ENCODE data around the gene LINS1. TPM values are rescaled to one million over a fixed set of nuclear protein-coding genes. Genes with fewer than 3 reads are reported as not detected.

The LINS1 gene
- total and polyA plus RNA-seq, 12 donors, result 4.7 to 12.2 (median 6.9) TPM

DNA sequence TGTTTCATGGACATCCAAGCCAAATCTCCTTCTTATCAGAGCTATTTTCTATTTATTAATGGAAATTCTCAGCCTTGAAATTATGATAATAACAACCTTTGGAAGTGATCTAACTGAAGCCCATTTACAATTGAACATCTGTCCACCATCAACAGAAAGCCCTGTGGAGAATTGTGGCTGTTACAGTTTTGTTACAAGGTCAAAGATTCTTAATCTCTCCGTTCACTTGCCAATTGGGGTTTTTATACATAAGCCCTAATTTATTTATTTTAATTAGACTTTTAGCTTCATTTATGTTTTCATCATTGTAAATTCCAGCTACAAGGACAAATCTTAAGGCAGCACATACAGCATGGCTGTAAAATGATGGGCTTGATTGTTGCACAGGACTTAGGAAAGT is 76.5 kb downstream of the LINS1 start:
- Histone ChIP-seq H3K9me3 (peaks cover 0 to 10% (median 0%) of the 10 kb centered on the region in 11 donors), H3K27me3 (peaks cover 0 to 4% (median 0%) of the 10 kb centered on the region in 7 donors), H3K4me3 (no peak overlapping the region), H3K36me3 (no peaks in the 10 kb centered on the region), H3K4me1 (peaks cover 0 to 11% (median 5%) of the 10 kb centered on the region in 9 donors), H3K27ac (no peak overlapping the region)
- ATAC-seq, result no peak
- DNase-seq, result no peak
- intact Hi-C loops (cut with DNase I), result no loop called here
- WGBS, 2 donors, result 71 to 76% methylated on average over 1 of the region's 1 CpG
- TF ChIP-seq, protein P1, sequence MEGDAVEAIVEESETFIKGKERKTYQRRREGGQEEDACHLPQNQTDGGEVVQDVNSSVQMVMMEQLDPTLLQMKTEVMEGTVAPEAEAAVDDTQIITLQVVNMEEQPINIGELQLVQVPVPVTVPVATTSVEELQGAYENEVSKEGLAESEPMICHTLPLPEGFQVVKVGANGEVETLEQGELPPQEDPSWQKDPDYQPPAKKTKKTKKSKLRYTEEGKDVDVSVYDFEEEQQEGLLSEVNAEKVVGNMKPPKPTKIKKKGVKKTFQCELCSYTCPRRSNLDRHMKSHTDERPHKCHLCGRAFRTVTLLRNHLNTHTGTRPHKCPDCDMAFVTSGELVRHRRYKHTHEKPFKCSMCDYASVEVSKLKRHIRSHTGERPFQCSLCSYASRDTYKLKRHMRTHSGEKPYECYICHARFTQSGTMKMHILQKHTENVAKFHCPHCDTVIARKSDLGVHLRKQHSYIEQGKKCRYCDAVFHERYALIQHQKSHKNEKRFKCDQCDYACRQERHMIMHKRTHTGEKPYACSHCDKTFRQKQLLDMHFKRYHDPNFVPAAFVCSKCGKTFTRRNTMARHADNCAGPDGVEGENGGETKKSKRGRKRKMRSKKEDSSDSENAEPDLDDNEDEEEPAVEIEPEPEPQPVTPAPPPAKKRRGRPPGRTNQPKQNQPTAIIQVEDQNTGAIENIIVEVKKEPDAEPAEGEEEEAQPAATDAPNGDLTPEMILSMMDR (IDR thresholded peaks at IDR 0.05), result no peak

DNA sequence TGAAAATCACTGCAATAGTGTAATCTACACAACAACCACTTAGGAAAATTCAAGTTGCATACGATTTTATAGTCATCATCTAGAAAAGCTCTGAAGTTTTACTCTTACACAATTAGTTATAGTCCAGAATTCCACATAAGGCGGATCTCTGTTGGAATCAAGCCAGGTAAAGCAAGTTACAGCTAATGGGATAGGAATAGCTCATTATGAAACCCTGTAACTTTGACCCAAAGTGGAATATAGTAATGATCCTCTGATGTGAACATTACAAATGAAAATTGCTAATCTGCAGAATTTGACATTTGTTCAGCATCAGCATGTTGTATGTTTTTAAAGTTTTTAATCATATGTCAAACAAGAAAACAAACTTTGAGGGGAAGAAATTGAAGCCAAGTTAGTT is 77.7 kb downstream of the LINS1 start:
- Histone ChIP-seq H3K4me1 (peaks cover 0 to 22% (median 5%) of the 10 kb centered on the region in 9 donors), H3K36me3 (no peaks in the 10 kb centered on the region), H3K4me3 (no peak overlapping the region), H3K27ac (no peak overlapping the region), H3K9me3 (peaks cover 0 to 10% (median 0%) of the 10 kb centered on the region in 11 donors), H3K27me3 (peaks cover 0 to 4% (median 0%) of the 10 kb centered on the region in 7 donors)
- intact Hi-C loops (cut with DNase I), result no loop called here
- TF ChIP-seq, protein P1 (IDR thresholded peaks at IDR 0.05), result no peak
- 69 to 70% methylated on average over 2 of the region's 2 CpGs for WGBS, 2 donors
- ATAC-seq, result no peak
- no peak for DNase-seq

DNA sequence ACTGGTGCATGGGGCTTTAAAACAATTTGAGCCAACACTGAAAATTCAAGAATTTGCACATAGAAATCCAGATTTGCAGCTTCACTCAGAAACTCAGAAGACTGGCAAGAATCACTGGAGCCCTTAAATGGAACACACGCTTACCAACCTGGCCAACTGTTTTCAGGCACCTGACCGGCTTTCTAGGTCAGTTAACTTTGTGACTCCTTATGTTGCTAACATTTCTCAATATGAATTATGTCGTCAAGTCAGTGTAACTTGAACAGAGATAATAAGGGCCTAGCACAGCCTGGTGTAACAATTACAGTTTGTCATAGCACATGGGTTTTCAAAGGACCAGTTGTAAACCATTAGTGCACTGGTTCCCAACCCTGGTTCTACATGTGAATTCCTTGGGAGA is 80.1 kb downstream of the LINS1 start:
- intact Hi-C loops (cut with DNase I), result no loop called here
- no peak for ATAC-seq
- Histone ChIP-seq H3K9me3 (peaks cover 0 to 10% (median 0%) of the 10 kb centered on the region in 11 donors), H3K4me1 (peaks cover 0 to 33% (median 8%) of the 10 kb centered on the region in 9 donors), H3K4me3 (no peak overlapping the region), H3K36me3 (no peaks in the 10 kb centered on the region), H3K27ac (no peak overlapping the region), H3K27me3 (no peaks in the 10 kb centered on the region)
- DNase-seq, result no peak
- 88 to 92% methylated on average over 3 of the region's 3 CpGs for WGBS, 2 donors
- TF ChIP-seq, protein P1 (IDR thresholded peaks at IDR 0.05), result no peak

DNA sequence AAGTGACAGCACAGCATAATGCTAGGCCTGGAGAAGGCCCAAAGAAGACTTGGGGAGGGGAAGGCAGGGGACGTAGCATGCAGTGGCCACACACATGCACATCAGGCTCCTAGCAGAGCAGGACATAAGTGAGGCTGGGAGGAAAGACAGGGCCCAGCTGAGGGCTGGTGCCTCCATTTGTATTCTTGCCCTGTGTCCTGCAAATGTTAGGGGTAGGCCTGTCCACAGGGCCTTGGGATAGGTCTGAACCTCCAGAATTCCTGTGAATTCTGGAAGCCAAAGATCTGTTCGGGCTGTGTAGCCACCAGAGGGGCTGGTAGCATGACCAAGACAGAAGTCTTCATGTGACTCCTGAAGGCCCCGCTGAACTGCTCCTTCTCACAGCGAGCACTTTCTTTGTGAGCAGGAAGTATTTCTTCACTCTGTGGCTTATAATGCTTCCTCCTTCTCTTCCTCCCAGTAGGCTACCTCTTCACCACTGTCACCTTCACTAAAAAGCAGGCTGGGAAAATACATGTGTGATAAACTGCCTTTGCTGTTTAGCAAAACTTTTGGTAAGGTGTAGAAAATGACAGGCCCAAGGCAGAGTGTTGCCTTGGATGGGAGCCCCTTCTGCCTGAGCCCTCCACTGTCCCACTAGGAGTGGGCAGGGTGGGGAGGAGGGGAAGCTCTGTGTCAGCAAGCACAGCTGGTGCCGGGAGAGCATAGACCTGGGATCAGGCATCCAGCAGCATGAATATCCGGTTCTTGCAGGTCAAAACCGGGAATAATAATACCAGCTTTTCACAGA is 81.7 kb downstream of the LINS1 start:
- Histone ChIP-seq H3K27me3 (peaks cover 0 to 4% (median 0%) of the 10 kb centered on the region in 7 donors), H3K4me1 (peaks cover 0 to 41% (median 6%) of the 10 kb centered on the region in 9 donors), H3K36me3 (no peaks in the 10 kb centered on the region), H3K9me3 (peaks cover 0 to 10% (median 0%) of the 10 kb centered on the region in 11 donors), H3K4me3 (no peak overlapping the region), H3K27ac (peak overlapping the region in 1 of 10 donors; percentile 74)
- TF ChIP-seq, protein P1 (IDR thresholded peaks at IDR 0.05), result no peak
- no peak for DNase-seq
- ATAC-seq, result peak in 2 of 8 donors; percentile 41 to 57
- intact Hi-C loops (cut with DNase I), result loop anchor here in 1 of 10 donors (1.0 kb wide), 1 partner anchor 41 kb away; no protein-coding TSS in a partner anchor
- 67 to 73% methylated on average over 7 of the region's 7 CpGs for WGBS, 2 donors
